PC-3 (cell line): ENCODE results near the gene TRAPPC10.

Experiments used
- CTCF ChIP-seq: fragments of 300-600 bp; sonication (generic); conservative IDR thresholded peaks from 2 replicates; pipeline ENCODE4 v1.5.1; 2017; ENCODE audit warnings: antibody characterized with exemption, low read depth, mild to moderate bottlenecking, low read length
- EZH2 ChIP-seq: fragments of 300-600 bp; sonication (generic); IDR thresholded peaks from one replicate; pipeline ENCODE4 v1.6.1; 2017; ENCODE audit warnings: antibody characterized with exemption, mild to moderate bottlenecking, low read length; ENCODE audit not compliant: unreplicated experiment
- EZH2phosphoT487 ChIP-seq: fragments of 300-600 bp; sonication (generic); IDR thresholded peaks from 2 replicates; pipeline ENCODE4 v1.6.1; 2018; ENCODE audit warnings: mild to moderate bottlenecking, antibody characterized with exemption, low read length, borderline replicate concordance

DNA sequence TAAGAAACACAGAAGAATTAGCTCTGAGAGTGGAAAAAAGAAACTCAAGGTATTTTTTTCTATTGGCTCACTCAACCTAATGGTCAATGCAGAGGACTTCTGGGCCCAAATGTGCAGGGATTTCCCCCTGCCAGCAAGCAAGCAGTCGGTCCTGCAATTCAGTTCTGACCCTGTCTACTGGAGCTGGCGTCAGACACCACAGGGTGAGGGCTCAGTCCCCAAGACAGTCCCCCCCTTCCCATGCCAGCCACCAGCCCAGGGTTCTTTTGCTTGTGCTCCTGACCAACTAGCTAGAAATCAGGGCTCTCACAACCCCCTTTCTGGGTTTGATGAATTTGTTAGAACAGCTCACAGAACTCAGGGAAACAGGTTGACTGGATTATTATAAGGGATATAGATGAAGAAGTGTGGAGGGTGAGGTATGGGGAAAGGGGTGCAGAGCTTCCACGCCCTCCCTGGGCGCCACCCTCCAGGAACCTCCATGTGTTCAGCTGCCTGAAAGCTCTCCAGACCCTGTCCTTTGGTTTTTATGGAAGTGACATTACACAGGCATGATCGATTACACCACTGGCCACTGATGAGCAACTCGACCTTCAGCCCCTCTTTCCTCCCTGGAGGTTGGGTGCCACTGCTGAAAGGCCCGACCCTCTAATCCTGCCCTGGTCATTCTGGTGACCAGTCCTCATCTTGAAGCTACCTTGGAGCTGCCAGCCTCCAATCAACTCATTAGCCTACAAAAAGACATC is 72.6 kb downstream of the TRAPPC10 start:
- TF ChIP-seq EZH2 (no peak), CTCF (no peak), EZH2phosphoT487 (no peak)
